Islet of Langerhans (tissue), 1 donor: ENCODE results near the gene ZFP91.
"Not testable (repeated sequence)": the region's sequence is repeated elsewhere in the genome, so short reads cannot be mapped to it uniquely, and the experiment has no call there.

Experiments
- FAIRE-seq: peaks from one replicate; lab custom pipeline; 2011; peaks lifted over from hg19 to GRCh38; lab: Jason Lieb, UNC

The ZFP91 gene, protein sequence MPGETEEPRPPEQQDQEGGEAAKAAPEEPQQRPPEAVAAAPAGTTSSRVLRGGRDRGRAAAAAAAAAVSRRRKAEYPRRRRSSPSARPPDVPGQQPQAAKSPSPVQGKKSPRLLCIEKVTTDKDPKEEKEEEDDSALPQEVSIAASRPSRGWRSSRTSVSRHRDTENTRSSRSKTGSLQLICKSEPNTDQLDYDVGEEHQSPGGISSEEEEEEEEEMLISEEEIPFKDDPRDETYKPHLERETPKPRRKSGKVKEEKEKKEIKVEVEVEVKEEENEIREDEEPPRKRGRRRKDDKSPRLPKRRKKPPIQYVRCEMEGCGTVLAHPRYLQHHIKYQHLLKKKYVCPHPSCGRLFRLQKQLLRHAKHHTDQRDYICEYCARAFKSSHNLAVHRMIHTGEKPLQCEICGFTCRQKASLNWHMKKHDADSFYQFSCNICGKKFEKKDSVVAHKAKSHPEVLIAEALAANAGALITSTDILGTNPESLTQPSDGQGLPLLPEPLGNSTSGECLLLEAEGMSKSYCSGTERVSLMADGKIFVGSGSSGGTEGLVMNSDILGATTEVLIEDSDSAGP

DNA sequence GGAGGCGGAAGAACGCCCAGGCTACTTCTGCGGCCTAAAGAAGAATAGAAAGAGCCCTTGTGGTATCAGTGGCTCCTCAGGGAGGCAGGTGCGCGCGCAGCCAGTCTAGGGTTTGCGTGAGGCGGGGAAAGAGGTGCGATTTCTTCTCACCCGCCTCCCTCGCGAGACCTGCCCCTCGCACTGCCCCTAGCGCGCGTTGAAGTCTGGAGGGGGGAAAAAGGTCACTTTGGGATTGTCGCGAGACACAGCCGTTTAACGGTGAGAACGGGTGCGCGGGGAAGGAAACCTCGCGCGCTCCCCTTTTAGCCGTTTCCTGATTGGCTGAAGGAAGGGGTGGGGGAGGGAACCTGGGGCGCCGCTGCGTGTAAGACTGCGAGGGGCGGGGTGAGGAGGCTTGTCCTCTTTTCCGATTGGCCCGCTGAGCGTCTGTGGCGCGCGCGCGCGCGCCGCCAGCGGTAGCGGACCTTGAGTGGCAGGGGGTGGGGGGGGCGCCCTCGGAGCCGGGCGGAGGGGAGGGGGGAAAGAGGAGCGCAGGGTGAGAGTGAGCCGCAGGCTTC is at the start of gene ZFP91:
ZFP91 (plus strand) TSS at position 429 of the 557 bp plus-strand sequence. CDS start 219 bp downstream, outside the sequence.
- peak; percentile 9 for FAIRE-seq

DNA sequence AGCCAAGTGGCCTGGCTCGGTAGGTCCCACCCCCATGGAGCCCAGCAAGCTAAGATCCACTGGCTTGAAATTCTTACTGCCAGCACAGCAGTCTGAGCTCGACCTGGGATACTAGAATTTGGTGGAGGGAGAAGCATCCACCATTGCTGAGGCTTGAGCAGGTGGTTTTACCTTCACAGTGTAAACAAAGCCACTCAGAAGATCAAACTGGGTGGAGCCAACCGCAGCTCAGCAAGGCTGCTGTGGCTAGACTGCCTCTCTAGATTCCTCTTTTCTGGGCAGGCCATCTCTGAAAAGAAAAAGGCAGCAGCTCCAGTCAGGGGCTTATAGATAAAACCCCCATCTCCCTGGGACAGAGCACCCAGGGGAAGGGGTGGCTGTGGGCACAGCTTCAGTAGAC is 48.6 kb upstream of the ZFP91 start:
- FAIRE-seq = no peak

DNA sequence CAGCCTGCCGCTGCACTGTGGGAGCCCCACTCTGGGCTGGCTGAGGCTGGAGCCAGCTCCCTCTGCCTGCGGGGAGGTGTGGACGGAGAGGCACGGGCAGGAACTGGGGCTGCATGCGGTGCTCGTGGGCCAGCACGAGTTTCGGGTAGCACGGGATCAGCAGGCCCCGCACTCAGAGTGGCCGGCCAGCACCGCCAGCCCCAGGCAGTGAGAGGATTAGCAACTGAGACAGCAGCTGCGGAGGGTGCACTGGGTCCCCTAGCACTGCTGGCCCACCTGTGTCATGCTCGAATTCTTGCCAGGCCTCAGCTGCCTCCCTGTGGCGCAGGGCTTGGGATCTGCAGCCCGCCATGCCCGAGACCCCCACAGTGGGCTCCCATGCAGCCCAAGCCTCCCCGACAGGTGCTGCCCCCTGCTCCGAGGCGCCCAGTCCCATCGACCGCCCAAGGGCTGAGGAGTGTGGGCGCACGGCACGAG is 47.0 kb upstream of the ZFP91 start:
- FAIRE-seq = no peak

DNA sequence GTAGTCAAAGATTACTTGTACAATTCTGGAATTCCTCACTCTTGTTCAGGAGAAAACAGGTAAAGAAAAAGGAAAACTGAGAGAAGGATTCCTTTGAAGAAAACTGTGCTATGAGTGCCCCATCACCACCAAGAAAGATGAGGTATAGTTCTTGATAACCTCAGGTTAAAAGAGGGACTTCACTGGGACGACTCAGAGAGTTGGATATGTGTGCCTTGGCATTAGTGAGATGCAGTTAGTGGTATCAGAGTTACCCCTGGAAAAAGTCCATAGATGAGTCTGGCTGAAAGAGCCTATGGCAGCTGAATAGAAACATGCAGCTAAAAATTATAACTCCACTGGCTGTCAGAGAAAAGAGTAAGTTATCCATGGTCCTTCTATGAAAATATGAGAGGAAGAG is 32.0 kb upstream of the ZFP91 start:
- no peak for FAIRE-seq

DNA sequence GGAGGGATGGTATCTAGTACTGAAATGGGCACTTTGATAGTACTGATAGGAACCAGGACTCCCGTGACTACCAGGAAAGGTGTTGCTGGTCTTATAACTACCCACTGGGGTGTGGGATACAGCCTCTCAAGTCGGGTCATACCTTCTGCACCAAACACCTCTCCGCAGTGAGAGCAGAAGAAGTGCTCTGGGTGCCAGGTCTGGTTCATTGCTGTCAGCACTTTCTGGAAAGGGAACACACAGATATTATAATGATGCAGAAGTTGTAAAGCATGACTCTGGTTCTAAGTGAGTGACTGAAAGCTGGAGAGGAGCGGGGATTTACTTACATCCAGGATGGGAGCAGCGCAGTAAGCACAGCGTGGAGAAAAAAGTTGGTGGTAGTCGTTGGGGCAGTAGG is 29.2 kb upstream of the ZFP91 start:
- FAIRE-seq = no peak

DNA sequence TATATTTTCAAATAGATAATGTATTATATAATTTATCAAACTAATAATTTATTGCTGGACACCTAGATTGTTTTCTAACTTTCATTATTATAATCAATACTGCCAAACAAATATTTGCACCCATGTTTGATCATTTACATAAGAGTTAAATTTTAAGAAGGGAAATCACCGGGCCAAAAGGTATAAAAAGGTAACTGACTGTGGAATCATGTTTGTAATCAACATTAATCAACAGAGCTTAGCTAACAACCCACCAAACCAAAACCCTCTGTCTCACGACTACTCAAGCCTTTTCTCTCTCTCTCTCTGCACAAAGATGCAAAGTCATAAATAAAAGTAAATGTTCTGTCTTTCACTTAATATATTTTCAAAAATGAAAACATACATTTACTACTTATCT is 18.0 kb upstream of the ZFP91 start:
- FAIRE-seq = no peak

DNA sequence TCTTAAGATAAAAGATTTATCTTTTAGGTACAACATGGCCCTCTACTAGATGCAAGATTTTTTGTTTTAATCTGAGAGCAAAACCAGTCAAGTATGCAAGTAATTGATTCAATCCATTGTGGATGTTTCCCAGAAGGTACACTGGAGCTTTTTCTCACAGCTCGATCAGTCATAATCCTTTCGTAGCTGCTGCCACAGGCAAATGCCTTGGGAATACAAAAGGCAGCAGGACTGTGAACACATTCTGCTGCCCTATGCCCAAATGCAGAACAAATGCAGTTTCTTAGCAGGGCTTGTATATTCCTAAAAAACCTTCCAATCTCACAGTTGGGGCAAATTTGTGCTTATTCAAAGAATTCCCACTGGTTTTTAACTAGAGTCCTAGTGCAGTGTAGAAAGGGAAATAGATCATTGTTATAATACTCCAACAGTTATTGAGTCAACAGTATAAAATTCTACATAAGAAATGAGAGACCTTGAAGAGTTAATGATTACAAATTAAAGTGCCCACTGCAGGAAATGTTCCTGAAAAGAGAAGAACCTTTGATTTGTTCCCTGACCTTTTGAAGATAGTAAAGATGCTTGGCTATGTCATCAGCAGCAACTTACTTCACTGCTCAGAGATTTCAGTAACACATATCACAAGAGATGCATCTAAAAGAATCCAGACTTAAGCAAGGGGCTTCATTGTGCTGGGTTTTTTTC is 17.3 kb upstream of the ZFP91 start:
- FAIRE-seq = no peak

DNA sequence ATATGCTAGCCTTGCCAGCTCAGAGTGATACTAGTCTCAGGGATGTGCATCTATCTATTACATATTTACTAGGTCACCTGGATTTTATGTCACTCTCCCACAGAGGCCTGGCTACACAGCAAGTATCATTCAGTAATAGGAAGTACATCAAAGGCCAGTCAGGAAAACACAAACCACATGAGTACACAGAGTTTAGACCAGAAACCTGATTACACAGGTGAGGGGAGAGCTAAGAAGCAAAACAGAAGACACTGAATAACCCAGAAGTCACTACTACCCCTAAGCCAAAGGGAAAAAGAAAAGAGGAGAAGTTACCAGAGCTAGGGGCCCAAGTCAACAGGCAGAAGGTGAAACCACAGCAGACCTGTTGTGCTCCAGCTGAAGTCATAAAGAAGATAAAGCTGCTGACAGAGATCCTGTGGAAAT is 16.5 kb upstream of the ZFP91 start:
- no peak for FAIRE-seq

DNA sequence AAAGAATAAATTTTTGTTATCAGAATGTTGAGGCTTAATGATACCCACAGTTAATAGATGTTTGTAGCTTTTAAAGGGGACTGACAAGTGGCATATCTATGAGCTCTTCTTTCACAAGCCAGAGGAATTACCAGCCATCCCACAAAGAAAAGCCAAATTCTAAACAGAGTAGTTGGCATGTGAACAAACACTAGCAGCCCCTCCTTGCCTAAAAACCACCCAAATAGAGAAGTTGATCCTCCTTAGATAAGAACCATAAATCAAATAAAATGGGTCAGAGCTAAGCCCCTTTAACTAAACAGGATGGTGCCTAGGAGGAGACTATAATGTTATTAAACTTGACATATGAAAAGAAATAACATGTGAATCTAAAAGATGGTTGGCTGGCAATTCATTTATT is 14.6 kb upstream of the ZFP91 start:
- no peak for FAIRE-seq

DNA sequence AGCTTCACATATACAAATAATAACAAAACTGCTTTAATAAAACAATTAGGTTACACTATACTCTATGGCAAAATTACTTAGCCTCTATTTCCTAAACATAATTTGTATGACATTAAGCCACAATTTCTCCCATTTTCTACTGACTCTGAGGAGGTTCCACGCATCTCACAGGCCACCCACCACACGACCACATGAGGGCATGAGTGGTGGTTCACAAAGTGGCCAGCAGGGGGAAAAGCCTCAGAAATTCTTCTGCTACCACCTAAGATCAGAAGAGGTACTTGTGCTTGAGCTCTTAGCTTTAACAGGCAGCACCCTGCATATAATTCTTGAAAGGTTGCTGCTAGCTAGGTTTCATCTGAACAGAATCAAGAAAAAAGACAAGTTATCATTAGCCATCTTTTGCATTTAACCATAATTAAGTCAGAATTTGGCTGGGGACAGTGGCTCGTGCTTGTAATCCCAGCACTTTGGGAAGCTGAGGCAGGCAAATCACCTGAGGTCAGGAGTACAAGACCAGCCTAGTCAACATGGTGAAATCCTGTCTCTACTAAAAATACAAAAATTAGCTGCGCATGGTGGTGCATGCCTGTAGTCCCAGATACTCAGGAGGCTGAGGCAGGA is 10.9 kb upstream of the ZFP91 start:
- FAIRE-seq = no peak

DNA sequence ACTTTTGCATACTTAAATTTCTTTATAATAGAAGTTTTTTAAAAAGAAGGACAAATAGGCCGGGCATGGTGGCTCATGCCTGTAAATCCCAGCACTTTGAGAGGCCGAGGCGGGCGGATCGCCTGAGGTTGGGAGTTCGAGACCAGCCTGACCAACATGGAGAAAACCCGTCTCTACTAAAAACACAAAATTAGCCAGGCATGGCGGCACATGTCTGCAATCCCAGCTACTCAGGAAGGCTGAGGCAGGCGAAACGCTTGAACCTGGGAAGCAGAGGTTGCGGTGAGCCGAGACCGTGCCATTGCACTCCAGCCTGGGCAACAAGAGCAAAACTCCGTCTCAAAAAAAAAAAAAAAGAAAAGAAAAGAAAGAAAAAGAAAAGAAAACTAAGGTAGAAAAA is 6.0 kb upstream of the ZFP91 start:
- FAIRE-seq = not testable (repeated sequence)

DNA sequence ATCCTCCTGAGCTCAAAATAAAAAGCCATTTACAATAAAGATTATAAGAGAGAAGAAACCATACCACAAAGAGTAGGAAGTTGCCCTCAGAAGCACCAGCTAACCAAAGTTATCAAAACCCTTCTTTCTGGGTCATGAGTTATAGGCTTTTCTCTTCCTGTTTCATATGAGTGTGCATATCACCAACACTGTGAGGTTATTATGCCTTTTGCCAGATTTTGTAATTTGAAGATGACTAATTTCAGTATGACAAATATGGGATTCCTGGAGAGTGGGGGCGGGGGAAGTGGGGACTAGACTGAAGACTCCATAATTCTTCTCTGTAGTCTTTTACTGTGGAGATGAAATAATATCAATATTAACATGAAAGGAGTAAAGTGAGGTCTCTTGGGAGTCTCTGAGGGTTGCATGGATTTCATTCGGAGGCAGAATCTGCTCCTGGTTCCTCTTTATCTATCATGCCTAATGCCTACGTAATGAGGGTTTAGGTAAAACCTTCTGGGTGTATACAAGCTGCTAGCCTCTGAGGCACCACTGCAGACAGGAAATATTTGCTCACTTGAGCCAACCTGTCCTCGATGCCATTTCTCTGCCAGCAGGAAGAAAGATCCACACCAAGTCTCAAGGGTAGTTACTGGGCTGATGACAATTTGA is 5.3 kb upstream of the ZFP91 start:
- no peak for FAIRE-seq

DNA sequence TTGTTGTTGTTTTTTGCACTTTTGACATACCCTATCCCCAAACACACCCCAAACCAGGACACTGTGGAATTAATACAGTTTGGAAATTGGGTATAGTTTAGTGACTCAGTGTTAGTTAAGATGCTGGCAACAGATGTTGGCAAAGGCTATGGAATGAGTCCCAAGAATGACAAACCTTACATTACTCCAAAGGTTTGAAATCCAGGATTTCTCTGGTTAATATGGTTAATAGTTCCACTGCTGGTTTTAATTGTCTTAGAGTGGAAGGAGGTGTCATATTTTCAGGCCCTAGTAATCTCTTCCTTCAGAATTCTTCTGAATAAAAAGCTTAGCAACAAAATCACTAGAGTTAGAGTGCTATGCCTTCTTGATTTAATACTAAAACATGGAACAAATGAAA is 4.0 kb upstream of the ZFP91 start:
- no peak for FAIRE-seq

DNA sequence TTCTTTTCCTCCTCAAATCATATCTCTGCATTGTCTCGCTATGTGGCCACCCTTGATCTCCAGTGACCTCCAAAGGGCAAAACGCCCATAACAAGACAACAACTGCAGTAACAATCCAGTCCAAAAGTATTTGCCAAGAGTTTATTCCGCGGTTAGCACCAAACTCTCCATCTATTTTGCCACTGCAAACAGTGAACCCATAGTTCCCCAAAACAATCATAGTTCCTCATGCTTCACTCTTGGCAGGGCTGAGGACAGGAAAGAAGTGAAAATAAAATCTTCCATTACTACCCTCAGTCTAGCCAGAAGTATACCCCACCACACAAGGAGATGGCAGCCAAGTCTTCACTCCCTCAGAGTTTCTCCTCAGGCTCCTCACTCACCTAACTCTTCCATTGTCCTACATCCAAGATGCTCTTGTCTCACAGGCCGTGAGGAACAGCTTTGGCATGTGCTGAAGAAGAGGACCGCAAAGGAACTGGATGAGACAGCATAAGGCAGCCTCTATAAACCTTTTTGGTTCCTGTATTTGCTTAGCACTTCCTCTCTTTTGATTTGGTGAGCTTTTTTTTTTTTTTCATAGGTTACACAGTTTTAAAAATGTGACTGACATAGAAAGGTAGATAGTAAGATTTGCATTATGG is 3.4 kb upstream of the ZFP91 start, which contains the start of gene LPXN:
LPXN (minus strand) TSS at position 480 of the 644 bp plus-strand sequence; CDS start at position 396, 84 bp downstream.
- FAIRE-seq = no peak

DNA sequence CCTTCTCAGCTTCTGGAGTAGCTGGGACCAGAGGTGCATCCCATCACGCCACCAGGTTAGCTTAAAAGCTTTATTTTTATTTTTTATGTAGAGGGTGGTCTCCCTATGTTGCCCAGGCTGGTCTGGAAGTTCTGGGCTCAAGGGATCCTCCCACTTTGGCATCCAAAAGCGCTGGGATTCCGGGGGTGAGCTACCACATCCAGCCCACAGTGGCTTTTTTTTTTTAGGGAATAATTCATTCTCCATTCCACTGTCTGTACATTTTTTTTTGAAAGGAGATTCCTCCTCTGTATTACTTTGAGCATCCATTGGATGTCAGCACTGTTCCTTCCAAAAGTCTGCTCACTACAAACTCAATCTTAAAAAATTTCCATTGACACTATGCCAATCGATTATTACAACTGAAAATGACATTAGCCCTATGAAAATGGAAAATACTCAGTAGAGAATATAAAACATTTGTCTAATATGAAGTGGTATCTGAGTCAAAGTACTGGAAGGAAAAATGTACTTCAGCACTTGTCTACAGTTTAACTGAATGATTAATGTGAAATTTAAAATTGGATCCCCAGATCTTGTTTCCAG is 1.9 kb upstream of the ZFP91 start:
- FAIRE-seq = peak; percentile 65

DNA sequence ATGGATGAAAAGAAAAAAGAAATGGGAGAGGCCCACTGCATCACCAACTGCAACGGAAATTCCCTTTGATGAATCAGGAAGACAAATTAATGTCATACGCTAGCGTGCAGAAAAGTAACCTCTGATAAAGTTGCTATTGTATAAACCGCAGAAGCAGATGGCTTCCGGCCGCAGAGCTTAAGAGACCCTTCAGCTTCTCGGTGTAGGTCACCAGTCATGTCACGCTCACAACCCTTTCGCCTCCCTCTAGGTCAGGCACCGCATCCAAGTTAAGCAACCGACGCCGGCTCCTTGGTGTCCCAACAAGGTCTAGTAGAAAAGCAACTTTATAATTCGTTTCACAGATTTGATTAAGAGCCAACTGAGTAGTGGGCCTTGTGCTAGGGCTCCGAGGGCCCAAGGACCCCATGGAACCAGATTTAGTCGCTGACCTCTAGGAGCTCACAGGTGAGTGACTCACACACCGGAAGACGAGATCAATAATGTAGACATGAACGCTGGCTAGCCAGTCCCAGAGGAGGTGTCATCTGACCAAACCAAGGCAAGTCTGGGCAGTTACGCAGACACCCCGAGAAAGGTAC is 1.2 kb upstream of the ZFP91 start:
- no peak for FAIRE-seq

DNA sequence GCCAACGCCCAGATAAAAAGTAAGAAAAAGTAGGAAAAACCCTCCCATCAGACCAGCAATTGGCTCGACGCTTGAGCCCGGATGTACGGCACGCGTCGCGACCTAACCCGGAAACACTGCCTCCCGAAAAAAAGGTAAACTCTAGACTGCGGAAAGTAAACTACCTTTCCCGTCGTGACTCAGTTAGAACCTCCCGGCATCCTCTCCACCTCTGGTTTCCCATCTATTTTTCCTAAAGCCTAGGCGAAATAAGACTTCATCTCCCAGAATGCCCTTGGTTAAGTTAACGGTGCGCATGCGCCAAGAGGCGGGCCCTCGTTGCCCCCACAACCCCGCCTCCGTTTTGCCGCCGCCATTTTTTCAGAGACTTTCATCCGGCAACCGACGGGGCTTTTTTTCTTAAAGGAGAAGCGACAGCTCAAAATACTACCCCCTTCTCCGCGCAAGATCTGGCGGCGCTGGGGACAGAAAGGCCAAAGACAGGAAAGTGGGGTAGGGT is 678 bp upstream of the ZFP91 start:
- peak; percentile 98 for FAIRE-seq

DNA sequence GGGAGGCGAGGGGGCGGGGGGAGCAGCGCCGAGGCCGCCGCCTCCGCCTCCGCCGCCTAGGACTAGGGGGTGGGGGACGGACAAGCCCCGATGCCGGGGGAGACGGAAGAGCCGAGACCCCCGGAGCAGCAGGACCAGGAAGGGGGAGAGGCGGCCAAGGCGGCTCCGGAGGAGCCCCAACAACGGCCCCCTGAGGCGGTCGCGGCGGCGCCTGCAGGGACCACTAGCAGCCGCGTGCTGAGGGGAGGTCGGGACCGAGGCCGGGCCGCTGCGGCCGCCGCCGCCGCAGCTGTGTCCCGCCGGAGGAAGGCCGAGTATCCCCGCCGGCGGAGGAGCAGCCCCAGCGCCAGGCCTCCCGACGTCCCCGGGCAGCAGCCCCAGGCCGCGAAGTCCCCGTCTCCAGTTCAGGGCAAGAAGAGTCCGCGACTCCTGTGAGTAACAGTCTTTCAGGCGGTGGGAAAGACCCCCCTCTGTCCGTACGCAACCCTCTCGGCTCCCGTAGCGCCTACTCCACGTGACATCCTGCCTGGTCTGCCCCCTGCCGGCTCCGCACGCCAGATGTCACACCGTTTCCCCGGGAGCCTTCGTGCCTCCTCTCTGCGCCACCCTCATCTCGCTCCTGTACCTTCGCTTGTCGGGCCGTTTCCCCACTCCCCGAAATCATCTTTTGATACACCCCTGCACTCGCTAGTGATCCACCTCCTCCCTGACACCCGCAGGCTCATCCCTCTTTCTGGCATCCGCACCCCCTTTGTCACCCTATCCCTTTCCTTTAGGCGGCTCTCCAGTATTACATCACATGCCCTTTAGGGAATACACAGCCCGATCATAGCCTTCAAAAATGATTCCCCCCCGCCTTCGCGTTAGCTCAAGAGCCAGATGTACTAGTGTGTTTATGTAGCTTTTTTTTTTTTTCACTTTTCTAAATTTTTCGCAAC is 598 bp downstream of the ZFP91 start:
- FAIRE-seq = peak; percentile 13

DNA sequence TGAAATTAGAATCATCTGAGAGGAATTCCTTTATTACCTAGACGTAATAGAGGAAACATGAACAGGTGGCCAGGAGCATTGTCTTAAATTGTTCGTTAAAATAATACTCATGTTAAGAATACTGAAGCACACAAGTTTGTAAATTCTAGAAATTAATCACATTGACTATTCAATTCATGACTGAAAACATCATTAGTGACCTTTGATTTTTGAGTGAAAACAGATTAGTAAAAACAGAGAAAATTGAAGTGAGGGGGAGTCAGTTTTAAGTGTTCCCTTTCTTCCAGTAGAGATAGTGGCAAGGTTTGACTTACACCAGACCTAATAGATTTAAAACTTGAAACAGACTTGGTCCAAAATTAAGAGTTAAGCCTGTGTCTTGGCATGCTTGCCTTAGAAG is 1.4 kb downstream of the ZFP91 start:
- FAIRE-seq = no peak
